ENCODE data around the gene NCOA1. TPM values are rescaled to one million over a fixed set of nuclear protein-coding genes. Genes with fewer than 3 reads are reported as not detected.
"Not testable (repeated sequence)": the region's sequence is repeated elsewhere in the genome, so short reads cannot be mapped to it uniquely, and the experiment has no call there.

NCOA1 gene
- polyA plus RNA-seq, 1 donor, result 110 TPM

GRCh38 chr2:24474053-24474452 is 17.0 kb upstream of the NCOA1 start:
- no peak for DNase-seq (ENCODE audit: low read depth)

DNA sequence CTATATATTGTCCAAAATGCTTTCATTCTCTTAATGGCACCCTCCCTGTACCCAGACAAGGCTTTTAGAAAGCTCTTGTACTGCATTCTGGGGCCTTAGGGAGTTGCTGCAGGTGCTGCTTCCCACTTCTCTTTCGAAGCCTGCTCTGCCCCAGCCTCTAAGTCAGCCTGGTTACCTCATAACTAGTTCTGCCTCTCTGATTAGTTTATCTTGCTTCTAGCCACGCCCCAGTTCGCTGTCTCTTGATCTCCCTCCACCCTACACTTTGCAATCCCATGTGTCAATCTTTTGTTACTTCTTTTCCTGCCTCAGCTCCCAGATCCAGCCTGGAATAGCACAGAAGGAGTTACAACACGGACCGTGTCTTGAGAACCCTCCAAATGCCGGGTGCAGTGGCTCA is 13.8 kb upstream of the NCOA1 start:
- DNase-seq (ENCODE audit: low read depth), result no peak

DNA sequence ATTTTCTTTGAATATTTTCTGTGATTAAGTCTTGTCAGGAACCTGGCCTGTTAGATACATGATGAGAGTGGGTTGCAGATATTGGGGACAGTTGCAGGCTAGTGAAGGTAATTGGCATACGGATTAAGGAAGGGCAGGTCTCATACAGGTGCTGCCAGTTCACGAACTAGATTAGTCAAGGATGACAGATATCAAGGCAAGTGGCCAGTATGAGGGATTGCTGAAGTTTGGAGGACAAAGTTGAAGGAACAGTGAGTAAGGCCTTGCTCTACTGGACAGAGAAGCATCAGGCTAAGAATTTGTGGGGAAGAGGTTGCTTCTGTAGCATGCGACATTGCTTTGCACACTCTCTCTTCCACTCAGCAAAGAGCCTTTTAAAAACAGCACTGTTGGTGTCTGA is 12.8 kb upstream of the NCOA1 start:
- no peak for DNase-seq (ENCODE audit: low read depth)

GRCh38 chr2:24480245-24480644 is 10.8 kb upstream of the NCOA1 start:
- DNase-seq (ENCODE audit: low read depth), result no peak

GRCh38 chr2:24482251-24482971 is 8.6 kb upstream of the NCOA1 start:
- no peak for DNase-seq (ENCODE audit: low read depth)

DNA sequence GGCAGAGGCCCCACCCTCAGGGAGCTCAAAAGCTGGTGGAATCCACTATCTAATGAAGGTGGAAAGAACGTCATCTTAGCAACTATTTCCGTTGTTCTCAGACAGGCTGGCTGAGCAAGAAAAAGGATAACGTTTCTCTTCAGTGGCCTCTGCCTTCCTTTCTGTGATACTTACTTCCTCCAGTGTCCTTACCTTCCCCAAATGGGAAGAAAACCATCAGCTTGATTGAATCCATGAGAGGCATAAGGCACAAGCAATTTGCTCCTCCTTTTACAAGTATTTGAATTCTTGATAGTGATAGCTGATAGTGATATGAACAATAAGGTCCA is 8.1 kb upstream of the NCOA1 start:
- DNase-seq (ENCODE audit: low read depth), result no peak

DNA sequence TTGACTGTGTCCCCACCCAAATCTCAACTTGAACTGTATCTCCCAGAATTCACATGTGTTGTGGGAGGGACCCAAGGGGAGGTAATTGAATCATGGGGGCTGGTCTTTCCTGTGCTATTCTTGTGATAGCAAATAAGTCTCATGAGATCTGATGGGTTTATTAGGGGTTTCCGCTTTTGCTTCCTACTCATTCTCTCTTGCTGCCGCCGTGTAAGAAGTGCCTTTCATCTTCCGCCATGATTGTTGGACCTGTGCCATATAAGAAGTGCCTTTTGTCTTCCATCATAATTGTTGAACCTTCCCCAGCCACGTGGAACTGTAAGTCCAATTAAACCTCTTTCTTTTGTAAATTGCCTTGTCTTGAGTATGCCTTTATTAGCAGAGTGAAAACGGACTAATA is 6.4 kb upstream of the NCOA1 start:
- DNase-seq (ENCODE audit: low read depth), result not testable (repeated sequence)

DNA sequence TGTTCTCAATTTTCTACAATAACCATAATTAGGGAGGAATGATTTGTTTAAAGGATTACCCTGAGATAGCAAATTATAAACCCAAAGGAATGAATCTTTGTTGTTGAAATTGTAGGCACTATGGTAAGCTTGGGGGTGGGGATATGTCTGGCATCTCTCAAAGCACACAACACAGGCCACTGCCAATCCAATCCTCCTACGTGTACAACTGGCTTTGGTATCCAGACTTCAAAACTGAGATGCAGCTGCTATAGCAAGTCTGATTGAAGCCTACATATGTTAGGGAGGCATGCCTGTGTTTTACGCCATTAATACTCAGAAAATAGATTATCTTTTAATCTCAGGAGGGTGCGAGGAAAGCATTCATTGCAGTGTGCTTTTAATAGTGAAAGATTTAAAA is 5.9 kb upstream of the NCOA1 start:
- no peak for DNase-seq (ENCODE audit: low read depth)

DNA sequence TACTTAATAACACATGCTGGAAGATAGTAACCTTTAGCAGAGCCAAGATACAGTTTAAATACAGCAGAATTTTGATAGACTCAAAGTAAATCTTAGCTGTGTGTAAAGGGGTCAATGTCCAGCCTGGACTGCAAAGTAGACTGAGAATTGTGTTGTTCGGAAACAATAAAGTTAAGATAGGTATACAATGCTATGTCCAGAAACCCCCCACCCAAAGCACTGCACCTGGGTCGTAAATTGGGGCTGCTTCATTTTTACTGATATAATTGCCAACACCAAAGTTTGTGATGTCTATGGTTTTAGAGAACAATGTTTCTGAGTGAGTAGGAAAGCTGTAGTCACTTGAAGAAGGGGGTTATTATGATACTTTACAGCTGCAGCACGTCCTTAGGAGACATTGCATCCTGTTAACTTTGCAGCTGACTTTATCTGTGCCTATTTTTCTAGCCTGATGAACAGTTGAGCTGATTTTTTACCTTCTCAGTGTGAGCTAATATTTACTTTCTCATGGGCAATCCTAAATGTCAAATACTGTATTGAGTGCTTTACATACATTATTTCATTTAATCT is 4.3 kb upstream of the NCOA1 start:
- DNase-seq (ENCODE audit: low read depth), result no peak

- DNase-seq (ENCODE audit: low read depth), result no peak
Observed at GRCh38 chr2:24489465-24490180, 1.4 kb upstream of the NCOA1 start.

DNA sequence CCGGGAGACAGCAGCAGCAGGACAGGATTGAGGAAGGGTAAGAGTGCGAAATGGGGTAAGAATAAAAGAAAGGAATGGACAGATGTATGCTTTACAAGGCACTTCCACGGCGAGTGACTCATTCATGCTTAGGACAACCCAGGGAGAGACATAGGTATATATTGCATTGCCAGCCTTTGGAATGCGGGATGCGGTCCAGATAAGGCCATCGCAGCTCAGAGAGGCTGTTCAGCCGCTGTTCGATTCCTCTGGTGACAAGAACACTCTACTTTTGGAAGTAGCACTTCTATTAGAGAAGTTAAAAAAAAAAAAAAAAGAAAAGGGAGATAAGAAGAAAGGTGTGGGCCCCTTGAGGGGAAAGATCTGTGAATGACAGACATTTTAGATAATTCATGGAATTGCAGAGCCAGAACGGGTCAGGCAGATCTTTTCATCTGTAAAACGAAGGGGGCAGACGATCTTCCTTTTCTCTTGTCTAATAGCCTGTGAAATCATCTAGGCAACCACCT is 819 bp upstream of the NCOA1 start:
- DNase-seq (ENCODE audit: low read depth), result no peak

- no peak for DNase-seq (ENCODE audit: low read depth)
Observed at GRCh38 chr2:24491542-24492420, 727 bp downstream of the NCOA1 start.

GRCh38 chr2:24492421-24493279 is 1.6 kb downstream of the NCOA1 start:
- no peak for DNase-seq (ENCODE audit: low read depth)

GRCh38 chr2:24493713-24494112 is 2.7 kb downstream of the NCOA1 start:
- no peak for DNase-seq (ENCODE audit: low read depth)

DNA sequence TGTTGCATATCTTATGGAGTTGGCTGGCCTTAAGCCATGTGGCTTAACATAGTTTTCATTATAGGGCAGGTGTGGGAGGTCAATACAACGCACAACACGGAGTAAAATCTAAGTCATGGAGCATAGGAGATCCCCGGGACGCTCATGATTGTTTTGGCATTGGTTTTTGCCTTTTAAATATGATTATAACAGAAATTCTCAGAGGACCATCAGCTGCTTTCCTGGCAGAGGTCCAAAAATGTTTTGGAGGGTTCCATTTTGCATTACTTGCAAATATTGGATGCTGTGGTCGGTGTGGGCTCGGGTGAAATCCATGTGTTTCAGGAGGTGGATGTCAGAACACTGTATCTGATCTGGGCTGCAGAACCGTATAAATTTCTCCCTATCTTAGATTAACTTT is 3.4 kb downstream of the NCOA1 start:
- no peak for DNase-seq (ENCODE audit: low read depth)

GRCh38 chr2:24495451-24495850 is 4.4 kb downstream of the NCOA1 start:
- DNase-seq (ENCODE audit: low read depth), result no peak

GRCh38 chr2:24496959-24497358 is 5.9 kb downstream of the NCOA1 start:
- no peak for DNase-seq (ENCODE audit: low read depth)

DNA sequence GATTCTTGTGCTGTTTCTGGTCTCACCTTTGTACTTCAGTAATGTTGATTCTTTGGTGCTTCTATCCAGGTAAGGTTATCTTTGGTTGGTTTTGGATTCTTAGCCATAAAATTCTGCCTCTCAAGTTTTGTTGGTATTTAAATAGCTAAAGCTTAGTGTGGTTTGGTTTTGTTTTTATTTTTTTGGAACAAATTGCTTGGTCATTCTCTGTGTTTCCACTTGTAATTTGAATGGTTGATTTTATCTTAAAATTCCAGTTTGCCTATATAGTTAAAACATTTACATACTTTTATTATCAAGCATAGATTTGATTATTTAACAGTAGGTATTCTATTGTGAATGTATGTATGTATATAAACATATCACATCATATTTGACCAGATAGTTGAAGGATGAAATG is 6.6 kb downstream of the NCOA1 start:
- DNase-seq (ENCODE audit: low read depth), result no peak

DNA sequence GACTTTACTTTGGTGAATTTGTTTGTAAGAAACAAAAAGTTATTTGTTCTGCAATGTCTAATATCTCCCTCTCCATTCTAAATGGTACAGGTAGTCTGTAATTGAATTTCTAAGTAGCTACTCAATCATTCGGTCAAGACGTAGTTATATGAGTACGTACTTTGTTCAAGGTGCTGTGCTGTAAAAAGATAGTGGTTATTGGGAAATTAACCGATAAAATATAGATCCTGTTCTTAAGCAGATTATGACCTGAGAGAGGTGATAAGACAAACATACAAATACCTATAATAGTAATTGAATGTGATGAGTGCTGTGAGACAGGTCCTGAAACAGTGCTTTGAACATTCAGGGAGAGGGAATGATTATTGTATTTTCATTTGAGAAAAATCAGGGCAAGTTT is 7.1 kb downstream of the NCOA1 start:
- DNase-seq (ENCODE audit: low read depth), result no peak

DNA sequence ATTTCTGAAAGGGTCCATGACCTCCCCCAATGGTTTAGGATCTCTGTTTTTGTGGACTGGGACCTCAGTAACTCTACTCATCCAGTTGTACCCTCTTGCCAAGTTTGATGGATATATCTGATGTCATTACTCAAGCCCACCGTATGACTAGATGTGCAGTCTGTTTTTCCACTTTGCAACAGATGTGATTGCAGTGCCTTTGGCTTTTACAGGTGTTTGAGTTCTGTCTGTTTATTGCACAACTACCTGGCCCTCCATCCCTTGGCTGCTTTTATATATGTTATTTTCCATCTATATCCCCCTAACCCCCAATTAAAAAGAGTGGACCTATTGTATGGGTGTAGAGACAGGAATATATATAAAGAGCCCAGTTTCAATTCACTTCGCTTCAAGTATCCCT is 10.8 kb downstream of the NCOA1 start:
- DNase-seq (ENCODE audit: low read depth), result no peak

Data from forelimb muscle (tissue), 1 donor.